PFSK-1 (cell line): ENCODE results near the gene FRMPD4.

ENCODE experiments used
- FOXP2 ChIP-seq: optimal IDR thresholded peaks from 2 replicates; pipeline ENCODE3; 2011; ENCODE audit warnings: borderline replicate concordance, control low read depth, inconsistent platforms; ENCODE audit not compliant: insufficient read depth; ENCODE audit errors: extremely low read length, extremely low read depth
- POLR2AphosphoS5 ChIP-seq: IDR thresholded peaks from 2 replicates; pipeline ENCODE4 v1.6.1; 2012; ENCODE audit warnings: low read depth, mild to moderate bottlenecking, control low read depth, low read length, moderate library complexity
- SIN3A ChIP-seq: IDR thresholded peaks from 2 replicates; pipeline ENCODE4 v1.6.1; 2012; ENCODE audit warnings: mild to moderate bottlenecking, low read length, moderate library complexity, borderline replicate concordance; ENCODE audit not compliant: insufficient read depth
- TAF1 ChIP-seq: IDR thresholded peaks from 2 replicates; pipeline ENCODE4 v1.6.1; 2012; ENCODE audit warnings: low read length, control low read depth, borderline replicate concordance; ENCODE audit not compliant: insufficient read depth
- TF ChIP-seq, protein P1 (sequence below), 2 experiments: IDR thresholded peaks; 2 replicates each; pipeline versions ENCODE4 v1.6.1 to v1.8.0; 2011 to 2012; ENCODE audit warnings: low read depth in 2 of 2, low read length in 2 of 2, control low read depth in 1 of 2, inconsistent platforms in 1 of 2, mild to moderate bottlenecking in 1 of 2, moderate library complexity in 1 of 2; ENCODE audit not compliant: insufficient read depth in 1 of 2

FRMPD4 gene

DNA sequence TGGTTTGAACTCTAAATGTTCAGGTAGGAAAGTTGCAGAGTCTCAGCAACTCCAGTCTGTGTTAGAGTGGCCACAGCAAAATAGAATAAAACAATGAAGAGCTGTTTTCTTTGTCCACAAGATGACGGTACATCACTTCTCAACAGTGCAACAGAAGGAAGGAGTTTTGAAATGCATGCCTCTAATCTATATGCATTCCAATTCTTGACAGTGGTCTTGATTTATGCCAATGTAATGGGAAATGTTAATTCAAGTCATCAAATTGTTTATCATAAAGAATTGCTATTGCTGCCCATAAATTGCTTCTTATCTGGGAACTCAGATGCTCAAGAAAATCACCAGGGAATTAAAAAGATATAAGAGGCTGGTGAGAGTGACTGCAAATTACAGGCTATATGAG lies 457.4 kb downstream of the FRMPD4 start:
- no peak for TF ChIP-seq SIN3A
- TF ChIP-seq FOXP2: no peak
- TF ChIP-seq, protein P1, sequence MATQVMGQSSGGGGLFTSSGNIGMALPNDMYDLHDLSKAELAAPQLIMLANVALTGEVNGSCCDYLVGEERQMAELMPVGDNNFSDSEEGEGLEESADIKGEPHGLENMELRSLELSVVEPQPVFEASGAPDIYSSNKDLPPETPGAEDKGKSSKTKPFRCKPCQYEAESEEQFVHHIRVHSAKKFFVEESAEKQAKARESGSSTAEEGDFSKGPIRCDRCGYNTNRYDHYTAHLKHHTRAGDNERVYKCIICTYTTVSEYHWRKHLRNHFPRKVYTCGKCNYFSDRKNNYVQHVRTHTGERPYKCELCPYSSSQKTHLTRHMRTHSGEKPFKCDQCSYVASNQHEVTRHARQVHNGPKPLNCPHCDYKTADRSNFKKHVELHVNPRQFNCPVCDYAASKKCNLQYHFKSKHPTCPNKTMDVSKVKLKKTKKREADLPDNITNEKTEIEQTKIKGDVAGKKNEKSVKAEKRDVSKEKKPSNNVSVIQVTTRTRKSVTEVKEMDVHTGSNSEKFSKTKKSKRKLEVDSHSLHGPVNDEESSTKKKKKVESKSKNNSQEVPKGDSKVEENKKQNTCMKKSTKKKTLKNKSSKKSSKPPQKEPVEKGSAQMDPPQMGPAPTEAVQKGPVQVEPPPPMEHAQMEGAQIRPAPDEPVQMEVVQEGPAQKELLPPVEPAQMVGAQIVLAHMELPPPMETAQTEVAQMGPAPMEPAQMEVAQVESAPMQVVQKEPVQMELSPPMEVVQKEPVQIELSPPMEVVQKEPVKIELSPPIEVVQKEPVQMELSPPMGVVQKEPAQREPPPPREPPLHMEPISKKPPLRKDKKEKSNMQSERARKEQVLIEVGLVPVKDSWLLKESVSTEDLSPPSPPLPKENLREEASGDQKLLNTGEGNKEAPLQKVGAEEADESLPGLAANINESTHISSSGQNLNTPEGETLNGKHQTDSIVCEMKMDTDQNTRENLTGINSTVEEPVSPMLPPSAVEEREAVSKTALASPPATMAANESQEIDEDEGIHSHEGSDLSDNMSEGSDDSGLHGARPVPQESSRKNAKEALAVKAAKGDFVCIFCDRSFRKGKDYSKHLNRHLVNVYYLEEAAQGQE (IDR thresholded peaks at IDR 0.05; ENCODE audit: insufficient read depth in 1 of 2, low read depth in 2 of 2, low read length in 2 of 2): no peak
- no peak for TF ChIP-seq TAF1
- no peak for TF ChIP-seq POLR2AphosphoS5

DNA sequence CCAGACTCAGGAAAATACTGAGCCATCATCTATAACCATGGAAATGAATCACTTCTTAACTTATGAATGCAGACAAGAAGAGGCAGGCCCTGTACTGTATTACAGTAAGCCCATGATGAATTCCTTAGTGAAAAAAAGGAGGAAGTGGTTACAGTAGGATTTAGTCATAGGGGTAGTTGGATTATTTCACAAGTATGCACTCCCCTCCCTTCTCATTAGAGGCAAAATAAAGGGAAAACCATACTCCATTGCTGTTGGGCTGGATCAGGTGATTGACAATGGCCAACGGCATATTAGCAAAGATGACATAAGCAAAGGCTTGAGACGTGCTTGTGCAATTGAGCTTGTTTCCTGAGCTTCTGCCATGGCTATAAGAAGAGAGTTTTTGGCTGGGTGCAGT lies 471.8 kb downstream of the FRMPD4 start:
- no peak for TF ChIP-seq POLR2AphosphoS5
- TF ChIP-seq FOXP2: no peak
- TF ChIP-seq, protein P1 (IDR thresholded peaks at IDR 0.05; ENCODE audit: insufficient read depth in 1 of 2, low read depth in 2 of 2, low read length in 2 of 2): no peak
- TF ChIP-seq TAF1: no peak
- no peak for TF ChIP-seq SIN3A

DNA sequence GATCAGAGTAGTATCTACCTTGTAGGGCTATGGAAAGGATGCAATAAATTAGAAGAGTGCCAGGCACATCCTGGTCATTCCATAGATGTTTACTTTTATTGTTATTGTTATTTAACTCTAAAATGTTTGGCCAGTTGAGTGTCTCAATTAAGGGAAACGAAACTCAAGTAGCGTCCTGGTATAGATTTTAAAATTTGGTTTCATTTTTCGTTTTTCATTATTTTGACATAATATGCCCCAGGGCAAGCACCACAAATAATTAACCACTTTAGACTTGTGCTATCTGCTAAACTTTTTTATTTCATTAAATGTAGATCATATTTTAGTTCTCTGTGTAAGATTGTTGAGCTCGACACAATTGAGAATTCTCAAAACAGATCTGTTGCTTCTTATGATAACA lies 473.2 kb downstream of the FRMPD4 start:
- TF ChIP-seq, protein P1 (IDR thresholded peaks at IDR 0.05; ENCODE audit: insufficient read depth in 1 of 2, low read depth in 2 of 2, low read length in 2 of 2): no peak
- TF ChIP-seq TAF1 (no peak), FOXP2 (no peak), SIN3A (no peak), POLR2AphosphoS5 (no peak)

DNA sequence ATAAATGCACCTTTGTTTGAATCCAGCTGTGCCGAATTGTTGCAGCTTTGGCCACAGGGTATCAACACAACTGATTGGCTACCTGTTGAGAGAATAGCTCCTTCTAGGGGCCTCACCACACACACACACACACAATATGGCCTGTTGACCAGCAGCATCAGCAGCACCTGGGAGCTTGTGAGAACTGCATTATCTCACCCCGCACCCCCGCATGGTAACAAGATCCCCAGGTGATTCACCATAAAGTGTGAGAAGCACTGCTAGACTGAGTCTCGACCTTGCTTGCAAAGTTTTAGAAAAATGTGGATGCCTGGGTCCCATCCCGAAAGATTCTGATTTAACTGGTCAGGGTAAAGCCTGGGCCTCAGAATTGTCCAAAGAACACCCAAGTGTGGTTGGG lies 476.0 kb downstream of the FRMPD4 start:
- TF ChIP-seq TAF1: no peak

DNA sequence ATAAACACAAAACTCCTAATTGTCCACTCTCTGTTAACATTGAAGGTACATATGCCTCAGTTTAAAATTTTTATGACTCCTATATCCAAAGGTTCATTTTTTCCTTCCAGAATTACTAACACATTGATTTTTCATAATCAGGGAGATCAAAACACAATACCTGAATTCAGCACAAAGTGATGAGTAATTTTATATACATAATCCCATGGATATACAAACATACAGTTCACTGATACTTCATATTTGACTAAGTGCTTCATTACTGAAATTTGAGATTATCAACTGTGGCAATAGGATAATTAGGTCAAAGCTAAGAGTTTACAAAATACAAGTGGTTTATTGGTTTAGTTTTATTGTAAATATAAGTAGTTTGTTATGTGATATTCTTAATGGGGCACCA lies 476.8 kb downstream of the FRMPD4 start:
- TF ChIP-seq SIN3A (no peak), TAF1 (no peak), FOXP2 (no peak), POLR2AphosphoS5 (no peak)
- TF ChIP-seq, protein P1 (IDR thresholded peaks at IDR 0.05; ENCODE audit: insufficient read depth in 1 of 2, low read depth in 2 of 2, low read length in 2 of 2): no peak
